Urothelium cell line (cell line): ENCODE results near the gene FAM50B.
"Not testable (repeated sequence)": the region's sequence is repeated elsewhere in the genome, so short reads cannot be mapped to it uniquely, and the experiment has no call there.

ENCODE experiments used
- DNase-seq: peaks from one replicate; pipeline ENCODE4 v3.0.0; 2011; ENCODE audit warnings: low spot score, mixed read lengths
- FAIRE-seq: peaks from 2 replicates; lab custom pipeline; 2011; peaks lifted over from hg19 to GRCh38; lab: Jason Lieb, UNC

The FAM50B gene

GRCh38 chr6:3847521-3847920 is 1.7 kb upstream of the FAM50B start:
- DNase-seq: no peak
- no peak for FAIRE-seq

- no peak for FAIRE-seq
- no peak for DNase-seq
These were observed 793 bp upstream of the FAM50B start for GRCh38 chr6:3848380-3848779.

- DNase-seq (no peak), FAIRE-seq (no peak)
These were observed 693 bp downstream of the FAM50B start for GRCh38 chr6:3849681-3850450.

- DNase-seq (no peak), FAIRE-seq (no peak)
These were observed 1.5 kb downstream of the FAM50B start for GRCh38 chr6:3850451-3851203.

- DNase-seq (no peak), FAIRE-seq (no peak)
These were observed 2.7 kb downstream of the FAM50B start for GRCh38 chr6:3851839-3852238.

- no peak for FAIRE-seq
- no peak for DNase-seq
These were observed 3.2 kb downstream of the FAM50B start for GRCh38 chr6:3852391-3852790.

- no peak for FAIRE-seq
- no peak for DNase-seq
These were observed 6.7 kb downstream of the FAM50B start for GRCh38 chr6:3855866-3856265.

GRCh38 chr6:3856576-3856975 is 7.4 kb downstream of the FAM50B start:
- no peak for DNase-seq
- FAIRE-seq: no peak

GRCh38 chr6:3857468-3858456 is 8.6 kb downstream of the FAM50B start:
- DNase-seq (no peak), FAIRE-seq (no peak)

- FAIRE-seq (no peak), DNase-seq (no peak)
These were observed 10.8 kb downstream of the FAM50B start for GRCh38 chr6:3859878-3860552.

GRCh38 chr6:3861424-3861823 is 12.3 kb downstream of the FAM50B start:
- FAIRE-seq: no peak

GRCh38 chr6:3862038-3862437 is 12.9 kb downstream of the FAM50B start:
- DNase-seq (no peak), FAIRE-seq (no peak)

More at GRCh38 chr6:3861424-3861823, 12.3 kb downstream of the FAM50B start:
- no peak for DNase-seq

GRCh38 chr6:3863322-3863721 is 14.1 kb downstream of the FAM50B start:
- FAIRE-seq, DNase-seq: not testable (repeated sequence)

- no peak for FAIRE-seq
- DNase-seq: no peak
These were observed 16.3 kb downstream of the FAM50B start for GRCh38 chr6:3865463-3865862.

GRCh38 chr6:3867641-3868502 is 18.7 kb downstream of the FAM50B start:
- no peak for DNase-seq

GRCh38 chr6:3868544-3868943 is 19.4 kb downstream of the FAM50B start:
- DNase-seq (no peak), FAIRE-seq (no peak)

More at GRCh38 chr6:3867641-3868502, 18.7 kb downstream of the FAM50B start:
- FAIRE-seq: no peak

GRCh38 chr6:3869284-3869631 is 20.1 kb downstream of the FAM50B start:
- FAIRE-seq: no peak
- no peak for DNase-seq

- FAIRE-seq (no peak), DNase-seq (no peak)
These were observed 20.7 kb downstream of the FAM50B start for GRCh38 chr6:3869632-3870527.

GRCh38 chr6:3870528-3870925 is 21.4 kb downstream of the FAM50B start:
- DNase-seq: no peak
- no peak for FAIRE-seq
